HG03442 (cell line): ENCODE results near the gene ZFP82.

Source experiments
- ATAC-seq: cut with Tn5 transposase; IDR thresholded peaks from one replicate; pipeline ENCODE4 v1.9.1; 2021; ENCODE audit warnings: mild to moderate bottlenecking, moderate library complexity; ENCODE audit not compliant: unreplicated experiment

ZFP82 gene

GRCh38 chr19:36373638-36374156 lies 44.7 kb downstream of the ZFP82 start:
- no peak for ATAC-seq

DNA sequence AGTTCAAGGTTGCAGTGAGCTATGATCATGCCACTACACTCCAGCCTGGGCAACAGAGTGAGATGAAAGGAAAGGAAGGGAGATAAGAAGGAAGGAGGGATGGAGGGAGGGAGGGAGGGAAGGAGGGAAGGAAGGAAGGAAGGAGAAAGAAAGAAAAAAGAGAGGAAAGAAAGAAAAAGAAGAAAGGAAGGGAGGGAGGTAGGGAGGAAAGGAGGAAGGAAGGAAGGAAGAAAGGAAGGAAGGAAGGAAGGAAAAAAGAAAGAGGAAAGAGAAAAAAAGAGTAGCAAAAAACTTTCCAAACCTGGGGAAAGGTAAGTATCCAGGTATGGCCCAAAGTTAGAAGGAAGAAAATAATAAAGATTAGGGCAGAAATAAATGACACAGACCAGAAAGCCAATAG lies 46.6 kb downstream of the ZFP82 start:
- ATAC-seq: no peak

DNA sequence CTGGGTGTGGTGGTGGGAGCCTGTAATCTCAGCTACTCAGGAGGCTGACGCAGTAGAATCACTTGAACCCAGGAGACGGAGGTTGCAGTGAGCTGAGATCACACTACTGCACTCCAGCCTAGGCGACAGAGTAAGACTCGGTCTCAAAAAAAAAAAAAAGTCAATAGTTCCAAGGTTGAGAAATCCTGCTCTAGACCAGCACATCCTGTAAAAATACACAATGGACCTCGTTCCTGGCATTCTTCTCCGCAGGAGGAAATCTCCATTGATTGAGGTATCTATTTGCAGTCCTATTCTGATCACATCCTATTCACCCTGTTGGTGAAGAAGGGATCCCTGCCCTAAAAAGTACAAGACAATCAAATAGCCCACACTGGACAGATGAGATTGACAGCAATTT lies 54.6 kb downstream of the ZFP82 start:
- no peak for ATAC-seq
